Glomerular visceral epithelial cell (primary cell): ENCODE data around the gene KLHL4.
A peak's percentile ranks its signal among the peaks of the same experiment; 100 is the strongest.
"Not testable (repeated sequence)": the region's sequence is repeated elsewhere in the genome, so short reads cannot be mapped to it uniquely, and the experiment has no call there.

Source experiments
- DNase-seq: peaks from one replicate; pipeline ENCODE4 v3.0.0-alpha.2; 2016; ENCODE audit errors: extremely low spot score

KLHL4 gene

GRCh38 chrX:87663421-87663820 is 145.8 kb downstream of the KLHL4 start:
- no peak for DNase-seq

GRCh38 chrX:87664381-87664780 is 146.8 kb downstream of the KLHL4 start:
- peak; percentile 20 for DNase-seq

- DNase-seq = no peak
Measured at GRCh38 chrX:87679849-87680248, 162.2 kb downstream of the KLHL4 start.

GRCh38 chrX:87687703-87688102 is 170.1 kb downstream of the KLHL4 start:
- no peak for DNase-seq

GRCh38 chrX:87688113-87688748 is 170.6 kb downstream of the KLHL4 start:
- DNase-seq = not testable (repeated sequence)

GRCh38 chrX:87689218-87689617 is 171.6 kb downstream of the KLHL4 start:
- not testable (repeated sequence) for DNase-seq

- no peak for DNase-seq
Measured at GRCh38 chrX:87693204-87693603, 175.6 kb downstream of the KLHL4 start.

- no peak for DNase-seq
Measured at GRCh38 chrX:87697409-87697808, 179.8 kb downstream of the KLHL4 start.

- DNase-seq = no peak
Measured at GRCh38 chrX:87702795-87703194, 185.2 kb downstream of the KLHL4 start.

- not testable (repeated sequence) for DNase-seq
Measured at GRCh38 chrX:87703469-87703868, 185.9 kb downstream of the KLHL4 start.

- no peak for DNase-seq
Measured at GRCh38 chrX:87706134-87706533, 188.5 kb downstream of the KLHL4 start.

- DNase-seq = no peak
Measured at GRCh38 chrX:87710580-87710979, 193.0 kb downstream of the KLHL4 start.
